NCI-H2171 treated with DMSO at 0.1 percent for 48 hours (cell line): ENCODE results near the gene SPTBN5.

Experiments
- DNase-seq: peaks from one replicate; lab custom pipeline; 2025; lab: John Stamatoyannopoulos, UW

Gene SPTBN5

DNA sequence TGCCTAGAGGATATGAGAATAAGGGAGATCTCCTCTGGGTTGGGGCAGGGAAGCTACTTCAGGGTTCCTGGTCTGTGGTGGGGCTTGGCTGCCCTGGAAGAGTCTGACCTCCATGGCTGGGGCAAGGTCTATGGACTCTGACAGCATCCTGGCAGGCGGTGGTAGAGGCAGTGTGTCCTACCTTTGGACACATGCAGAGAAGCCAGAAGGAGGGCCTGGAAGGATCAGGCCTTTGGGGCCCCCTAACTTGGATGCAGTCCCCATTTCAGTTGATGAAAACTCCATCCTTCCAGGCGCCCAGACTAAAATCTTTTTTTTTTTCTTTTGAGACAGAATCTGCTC, 10.4 kb downstream of the SPTBN5 start:
- no peak for DNase-seq

DNA sequence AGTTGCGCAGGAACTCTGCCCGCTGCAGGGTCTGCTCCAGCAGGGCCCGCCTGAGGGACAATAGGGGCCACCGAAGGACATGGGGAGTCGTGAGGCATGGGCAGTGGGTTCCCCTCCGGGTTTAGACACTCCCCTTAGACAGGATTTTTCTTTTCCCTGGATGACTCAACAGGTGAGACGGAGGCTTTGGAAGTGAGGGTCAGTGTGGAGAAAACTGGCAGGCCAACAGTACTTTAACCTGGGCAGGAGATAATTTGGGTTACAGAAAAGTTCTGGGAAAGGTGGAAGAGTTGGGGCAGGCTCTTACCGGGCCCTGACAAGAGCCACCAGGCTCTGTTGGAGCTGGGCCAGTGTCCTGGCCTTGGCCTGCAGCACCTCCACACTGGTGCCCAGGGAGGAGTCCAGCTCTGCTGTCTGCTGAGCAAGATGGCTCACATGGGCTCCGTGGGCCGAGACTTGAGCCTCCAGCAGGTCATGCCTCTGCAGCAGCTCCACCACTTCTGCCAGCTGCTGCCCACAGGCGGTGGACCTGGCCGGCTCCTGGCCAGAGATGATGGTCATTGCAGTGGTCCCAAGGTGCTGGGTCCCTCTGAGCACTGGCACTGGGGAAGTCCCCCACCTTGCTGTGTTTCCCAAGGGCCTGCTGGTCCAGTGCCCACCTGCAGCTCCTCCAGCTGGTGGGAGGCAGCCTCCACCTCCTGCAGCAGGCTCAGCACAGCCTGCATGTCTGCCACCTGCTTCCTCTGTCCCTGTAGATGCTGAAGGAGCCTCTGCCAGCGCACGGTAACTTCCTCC, 11.0 kb downstream of the SPTBN5 start:
- DNase-seq = peak; percentile 44

DNA sequence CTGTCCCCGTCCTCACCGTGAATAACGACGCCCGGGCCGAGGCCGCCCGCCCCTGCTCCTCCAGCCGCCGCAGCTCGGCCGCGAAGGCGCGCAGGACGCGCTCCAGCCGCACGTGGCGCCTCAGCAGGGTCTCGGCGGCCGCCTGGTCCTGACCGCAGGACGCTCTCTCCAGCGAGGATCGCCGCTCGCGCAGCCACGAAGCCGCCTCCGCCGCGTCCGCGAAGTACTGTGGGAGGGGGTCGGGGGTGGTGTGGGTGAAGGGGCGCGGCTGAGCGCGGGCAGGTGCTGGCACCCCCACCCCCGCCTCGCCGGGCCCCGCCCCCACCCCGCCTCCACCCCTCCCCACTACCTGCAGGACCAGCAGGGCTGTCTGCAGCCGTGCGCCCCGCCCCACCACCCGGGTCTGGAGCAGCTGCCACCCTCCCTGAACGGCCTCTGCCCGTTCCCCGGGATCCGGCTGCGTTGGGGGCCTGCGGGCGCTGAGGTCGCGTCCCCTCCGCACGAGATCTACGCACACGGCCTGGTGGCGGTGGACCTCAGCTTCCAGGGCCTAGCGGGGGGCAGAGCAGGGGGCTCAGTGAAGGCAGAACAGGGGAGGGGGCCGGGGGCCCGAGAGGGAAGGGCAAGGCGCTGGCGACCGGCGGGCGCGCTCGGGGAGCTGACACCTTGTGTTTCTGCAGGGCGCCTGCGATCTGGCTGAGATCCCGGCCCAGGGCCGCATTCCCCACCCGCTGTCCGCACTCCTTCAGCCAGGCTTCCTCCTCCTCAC, 11.7 kb downstream of the SPTBN5 start:
- peak; percentile 50 for DNase-seq

DNA sequence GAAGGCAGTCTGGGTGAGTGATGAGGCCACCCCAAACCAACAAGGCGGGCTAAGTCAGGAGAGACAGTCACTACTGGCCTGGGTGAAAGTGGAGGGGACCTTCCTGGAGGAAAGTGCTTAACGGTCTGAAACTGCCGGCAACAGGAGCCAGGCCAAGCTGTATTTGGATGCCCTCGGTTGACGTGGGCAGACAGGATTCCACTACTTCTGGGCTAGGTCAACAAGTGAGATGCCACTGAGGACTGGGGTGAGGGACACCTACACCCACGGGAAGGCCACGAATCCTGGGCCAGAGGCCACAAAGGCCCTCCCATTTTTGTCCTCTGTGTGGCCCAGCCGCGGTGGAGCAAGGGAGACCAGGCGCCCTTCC, 12.3 kb downstream of the SPTBN5 start:
- no peak for DNase-seq

DNA sequence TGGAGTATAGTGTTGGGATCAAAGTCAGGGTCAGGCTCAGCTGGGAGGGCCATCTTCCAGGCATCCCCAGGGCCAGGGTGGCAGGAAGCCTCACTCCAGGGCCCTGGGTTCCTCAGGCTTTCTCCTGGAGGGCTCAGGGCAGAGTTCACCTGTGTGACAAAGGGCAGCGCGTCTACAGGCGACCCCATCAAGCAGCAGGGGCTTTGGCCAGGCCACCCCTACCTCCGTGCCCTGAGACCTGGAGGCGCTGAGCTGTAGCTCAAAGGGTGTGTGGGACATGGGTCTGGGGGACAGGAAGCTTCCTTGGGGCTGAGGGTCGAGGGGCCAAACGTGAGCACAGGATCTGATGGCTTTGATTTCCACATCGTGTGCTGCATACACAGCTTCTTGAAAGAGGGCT, 12.8 kb downstream of the SPTBN5 start:
- DNase-seq = no peak

DNA sequence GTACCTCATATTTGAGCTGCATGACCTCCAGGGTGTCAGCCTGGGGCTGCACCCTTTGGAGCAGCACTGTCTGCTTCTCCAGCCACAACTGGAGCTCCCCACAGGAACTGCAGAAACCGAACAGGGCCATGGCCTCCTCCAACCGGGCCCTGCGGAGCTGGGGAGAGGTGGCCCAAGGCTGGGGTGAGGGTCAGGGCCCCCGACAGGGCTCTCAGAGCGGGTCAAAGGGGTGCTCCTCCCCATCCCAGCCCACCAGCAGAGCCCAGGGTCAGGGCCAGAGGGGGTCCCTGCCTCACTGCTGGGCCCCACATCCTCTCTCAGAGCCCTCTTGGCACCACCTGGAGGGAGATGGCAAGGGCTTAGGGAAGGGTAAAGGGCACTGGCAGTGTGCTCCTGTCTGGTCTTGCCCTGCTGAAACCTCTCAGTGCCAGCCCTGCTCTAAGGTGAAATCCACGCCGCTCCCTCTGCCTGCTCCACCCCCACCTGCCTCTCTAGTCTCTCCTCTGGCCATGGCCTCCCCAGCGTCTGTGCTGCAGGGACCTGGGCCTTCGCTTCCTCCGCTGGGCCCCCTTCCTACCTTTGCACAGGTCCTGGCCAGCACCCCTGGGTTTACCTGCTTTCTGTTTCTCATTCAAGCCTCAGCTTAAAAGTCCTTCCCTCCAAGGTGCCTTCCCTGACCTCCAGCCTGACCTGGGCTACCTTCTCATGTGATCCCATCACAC, 13.5 kb downstream of the SPTBN5 start:
- no peak for DNase-seq

DNA sequence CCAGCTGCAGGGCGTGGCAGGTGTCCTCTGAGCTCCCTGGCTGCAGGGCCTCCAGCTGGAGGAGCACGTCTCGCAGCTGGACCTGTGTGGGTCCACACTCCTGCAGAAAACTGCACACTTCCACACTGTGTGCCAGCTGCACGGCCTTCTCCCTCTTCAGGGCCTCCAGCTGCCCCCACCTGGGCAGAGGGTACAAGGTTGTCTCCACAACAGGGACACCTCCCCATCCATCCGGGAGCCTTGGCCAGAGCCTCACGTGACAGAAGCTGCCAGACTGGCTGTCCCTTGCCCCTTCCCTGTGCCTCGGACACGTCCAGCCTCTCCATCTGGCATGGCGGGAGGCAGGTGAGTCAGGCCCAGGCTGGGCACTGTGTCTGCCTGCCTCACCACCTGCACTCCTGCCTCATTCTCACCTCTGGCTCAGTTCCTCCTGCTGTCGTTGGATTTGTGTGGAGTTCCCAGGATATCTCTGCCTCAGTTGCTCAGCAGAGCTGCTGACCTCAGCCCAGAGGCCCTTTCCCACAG, 14.5 kb downstream of the SPTBN5 start:
- DNase-seq = no peak

DNA sequence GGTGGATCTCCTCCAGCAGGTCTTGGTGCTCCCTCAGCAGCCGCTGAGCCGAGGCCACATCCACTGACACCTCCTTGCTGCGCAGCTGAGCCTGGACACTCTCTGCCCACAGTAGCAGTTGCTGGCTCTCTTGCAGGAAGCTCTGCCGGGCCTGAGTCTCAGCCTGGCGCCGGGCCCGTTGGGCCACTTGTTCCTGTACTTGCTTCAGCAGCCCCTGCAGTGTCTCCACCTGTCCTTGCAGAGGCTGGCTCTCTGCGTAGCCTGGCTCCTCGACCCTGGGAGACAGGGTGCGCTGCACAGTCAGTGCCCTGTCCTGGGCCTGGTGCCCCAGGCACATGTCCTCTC, 15.5 kb downstream of the SPTBN5 start:
- no peak for DNase-seq

DNA sequence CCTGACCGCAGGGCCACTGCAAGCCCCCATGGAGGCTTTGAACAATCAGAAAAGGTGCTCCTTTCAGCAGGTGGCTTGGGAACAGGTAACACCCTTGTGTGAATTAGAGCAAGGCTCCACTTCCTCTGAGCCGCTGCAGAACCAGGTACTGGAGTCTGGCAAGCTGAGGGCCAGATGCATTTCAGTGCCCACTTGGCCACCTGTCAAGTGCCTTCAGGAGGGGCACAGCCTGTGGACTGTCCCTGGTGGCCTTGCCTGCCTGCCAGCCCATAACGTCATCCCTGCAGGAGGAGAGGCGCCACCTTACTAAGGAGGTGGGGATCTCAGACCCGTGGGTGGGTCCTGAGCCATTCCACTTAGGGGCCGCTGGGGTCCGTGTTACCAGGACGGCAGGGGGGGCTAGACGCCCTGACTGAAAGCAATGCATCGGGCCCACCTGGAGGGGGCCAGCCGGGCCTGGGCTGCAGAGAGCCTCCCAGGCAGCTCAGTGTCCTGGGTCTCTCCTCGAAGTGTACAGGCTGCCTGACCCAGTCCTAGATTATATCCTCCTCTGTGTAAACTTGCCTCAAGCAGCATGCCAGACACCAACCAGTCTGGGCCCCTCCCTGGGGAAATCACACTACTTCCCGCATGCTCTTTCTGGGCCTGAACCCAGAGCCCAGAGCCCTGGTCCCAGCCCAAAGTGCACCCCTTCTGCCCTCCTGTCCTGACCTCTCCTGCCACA, 16.1 kb downstream of the SPTBN5 start:
- no peak for DNase-seq

DNA sequence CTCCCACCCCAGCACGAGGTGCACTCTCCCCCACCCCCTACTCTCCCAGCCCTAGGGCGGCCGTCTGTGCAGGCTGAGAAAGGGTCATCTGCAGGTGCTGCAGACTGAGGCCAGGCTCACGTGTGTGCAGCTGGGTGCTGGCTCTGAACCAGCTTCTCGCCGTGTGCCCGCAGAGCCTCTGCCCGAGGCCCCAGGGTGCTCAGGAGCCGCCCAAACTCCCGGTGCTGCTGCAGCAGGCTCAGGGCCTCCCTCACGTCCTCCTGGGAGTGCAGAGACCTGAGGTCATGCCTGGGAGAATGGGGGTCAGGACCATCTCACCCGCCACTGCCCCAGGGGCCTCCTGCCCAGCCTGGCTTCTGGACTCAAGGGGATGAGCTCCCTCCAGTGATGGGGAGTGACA, 17.2 kb downstream of the SPTBN5 start:
- no peak for DNase-seq

DNA sequence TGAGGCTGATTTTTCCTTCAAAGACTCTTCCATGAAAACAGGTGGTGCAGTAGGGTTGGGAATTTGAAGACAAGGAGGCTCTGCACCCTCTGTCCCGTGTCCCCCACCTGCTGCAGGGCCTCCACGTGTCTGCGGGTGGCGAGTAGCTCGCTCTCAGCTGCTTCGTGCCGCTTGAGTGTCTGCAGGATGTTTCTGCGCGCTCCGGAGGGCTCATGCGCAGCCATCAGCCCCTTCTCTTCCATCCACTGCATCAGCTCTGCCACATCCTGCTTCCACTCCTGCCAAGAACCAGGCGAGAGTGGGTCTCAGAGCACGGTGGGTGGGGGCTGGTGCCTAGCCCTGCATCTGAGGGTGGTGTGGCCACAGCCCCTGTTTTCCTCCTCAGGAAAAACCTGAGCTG, 17.8 kb downstream of the SPTBN5 start:
- DNase-seq = no peak

DNA sequence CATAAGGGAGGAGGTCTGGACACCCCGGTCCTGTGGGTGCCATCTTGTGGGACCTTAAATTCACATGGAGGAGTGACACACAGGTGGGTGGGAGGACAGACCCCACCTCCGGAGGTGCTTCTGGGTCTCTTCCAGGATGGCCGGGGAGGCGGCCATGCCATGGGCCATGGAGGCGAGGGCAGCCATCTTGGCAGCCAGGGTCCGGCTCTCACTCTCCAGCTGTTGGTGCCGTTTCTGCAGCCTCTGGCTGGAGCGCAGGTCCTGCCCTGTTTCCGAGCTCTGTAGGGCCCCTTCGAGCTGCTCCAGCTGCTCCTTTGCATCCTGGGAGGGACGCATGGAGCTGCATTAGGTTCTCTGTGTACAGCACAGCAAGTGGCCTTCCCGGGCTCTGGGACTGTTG, 19.1 kb downstream of the SPTBN5 start:
- no peak for DNase-seq

DNA sequence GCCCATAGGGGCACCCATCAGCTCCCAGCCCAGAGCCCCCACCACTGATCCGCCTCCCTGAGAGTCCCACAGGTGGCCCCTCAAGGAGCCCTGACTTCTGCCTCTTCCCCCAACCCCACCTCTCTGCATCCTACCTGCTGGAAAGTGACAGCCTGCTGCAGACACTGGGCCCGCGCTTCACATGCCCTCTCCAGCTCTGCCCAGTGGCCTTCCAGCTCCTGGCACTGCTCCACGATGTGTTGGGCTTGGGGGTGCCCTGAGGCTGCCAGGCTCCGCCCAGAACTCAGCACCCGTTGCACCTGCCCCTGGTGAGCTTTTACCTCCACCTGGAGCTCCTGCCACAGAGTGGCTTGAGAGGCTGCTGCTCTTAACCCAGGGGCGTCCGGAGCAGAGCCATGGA, 20.1 kb downstream of the SPTBN5 start:
- DNase-seq = no peak

DNA sequence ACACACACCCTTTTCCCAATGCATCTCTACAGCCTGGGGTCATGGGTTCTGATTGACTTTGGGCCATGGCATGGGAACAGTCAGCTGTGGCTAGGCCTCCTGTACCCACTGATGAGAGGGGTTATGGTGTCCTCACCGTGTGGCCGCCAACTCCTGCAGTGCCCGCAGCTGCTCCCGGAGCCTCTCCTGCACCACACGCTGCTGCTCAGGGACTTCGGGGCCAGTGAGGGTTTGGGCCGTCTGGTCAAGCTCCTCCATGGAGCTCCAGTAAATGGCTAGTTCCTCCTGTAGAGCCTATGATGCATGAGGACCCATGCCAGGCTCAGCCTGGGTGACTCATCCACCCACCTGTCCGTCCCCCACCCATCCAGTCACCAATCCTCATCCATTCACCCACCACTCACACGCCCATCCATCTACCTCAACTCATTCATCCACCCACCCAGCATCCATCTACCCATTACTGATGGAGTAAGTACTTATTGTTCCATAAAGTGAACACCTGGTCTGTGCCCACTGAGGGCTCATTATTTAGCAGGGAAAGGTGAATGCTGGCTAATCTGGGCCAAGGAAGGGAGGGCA, 21.6 kb downstream of the SPTBN5 start:
- DNase-seq = no peak

DNA sequence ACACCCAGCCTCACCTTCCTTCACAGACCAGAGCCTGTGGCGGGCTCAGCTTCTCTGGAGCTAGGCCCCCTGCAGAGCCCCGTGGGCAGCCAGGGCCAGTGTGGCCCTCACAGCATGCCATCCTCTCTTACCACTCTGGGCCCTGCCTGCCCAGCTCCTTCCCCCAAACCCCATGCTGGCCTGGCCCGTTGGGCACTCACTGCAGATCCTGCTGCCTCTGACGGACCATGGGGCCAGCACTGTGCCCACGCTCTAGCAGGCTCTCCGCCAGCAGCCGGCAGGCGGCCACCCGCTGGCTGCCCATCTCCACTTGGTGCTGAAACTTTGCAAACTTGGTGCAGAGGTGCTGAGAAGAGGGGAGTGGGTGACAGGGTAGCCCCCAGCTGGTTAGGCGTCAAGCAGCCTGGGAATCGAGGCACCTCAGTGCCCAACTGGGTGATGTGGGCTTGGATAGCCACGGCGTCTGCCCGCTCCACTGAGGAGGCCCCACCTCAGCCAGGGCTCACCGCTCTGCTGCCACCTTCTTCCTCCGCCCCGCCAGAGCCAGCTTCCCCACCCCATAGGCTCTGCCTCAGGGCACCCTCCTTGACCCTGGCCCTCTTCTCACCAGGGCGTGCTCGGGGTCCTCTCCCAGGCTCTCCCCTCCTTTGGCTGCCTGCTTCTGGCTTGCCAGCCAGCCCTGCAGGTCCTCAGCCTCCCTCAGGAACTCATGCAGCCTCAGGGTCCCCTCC, 22.5 kb downstream of the SPTBN5 start:
- DNase-seq = no peak

DNA sequence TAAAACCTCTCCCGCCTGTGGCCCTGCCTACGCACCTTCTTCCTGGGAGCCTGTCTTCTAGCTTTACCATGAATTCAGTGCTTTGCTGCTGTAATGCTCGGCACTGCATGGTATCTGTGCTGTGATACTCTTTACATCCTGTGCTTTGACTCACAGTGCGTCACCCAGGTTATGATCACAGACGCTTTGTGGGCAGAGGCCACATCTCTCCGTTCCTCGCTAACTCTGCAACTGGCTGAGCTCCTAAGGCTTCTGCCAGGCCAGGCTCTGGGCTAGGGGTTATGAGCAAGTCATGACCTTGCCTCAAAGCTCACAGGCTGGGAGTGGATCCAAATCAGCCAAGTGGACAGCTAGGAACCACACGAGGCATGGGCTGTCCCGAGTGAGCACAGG, 23.2 kb downstream of the SPTBN5 start:
- DNase-seq = no peak

DNA sequence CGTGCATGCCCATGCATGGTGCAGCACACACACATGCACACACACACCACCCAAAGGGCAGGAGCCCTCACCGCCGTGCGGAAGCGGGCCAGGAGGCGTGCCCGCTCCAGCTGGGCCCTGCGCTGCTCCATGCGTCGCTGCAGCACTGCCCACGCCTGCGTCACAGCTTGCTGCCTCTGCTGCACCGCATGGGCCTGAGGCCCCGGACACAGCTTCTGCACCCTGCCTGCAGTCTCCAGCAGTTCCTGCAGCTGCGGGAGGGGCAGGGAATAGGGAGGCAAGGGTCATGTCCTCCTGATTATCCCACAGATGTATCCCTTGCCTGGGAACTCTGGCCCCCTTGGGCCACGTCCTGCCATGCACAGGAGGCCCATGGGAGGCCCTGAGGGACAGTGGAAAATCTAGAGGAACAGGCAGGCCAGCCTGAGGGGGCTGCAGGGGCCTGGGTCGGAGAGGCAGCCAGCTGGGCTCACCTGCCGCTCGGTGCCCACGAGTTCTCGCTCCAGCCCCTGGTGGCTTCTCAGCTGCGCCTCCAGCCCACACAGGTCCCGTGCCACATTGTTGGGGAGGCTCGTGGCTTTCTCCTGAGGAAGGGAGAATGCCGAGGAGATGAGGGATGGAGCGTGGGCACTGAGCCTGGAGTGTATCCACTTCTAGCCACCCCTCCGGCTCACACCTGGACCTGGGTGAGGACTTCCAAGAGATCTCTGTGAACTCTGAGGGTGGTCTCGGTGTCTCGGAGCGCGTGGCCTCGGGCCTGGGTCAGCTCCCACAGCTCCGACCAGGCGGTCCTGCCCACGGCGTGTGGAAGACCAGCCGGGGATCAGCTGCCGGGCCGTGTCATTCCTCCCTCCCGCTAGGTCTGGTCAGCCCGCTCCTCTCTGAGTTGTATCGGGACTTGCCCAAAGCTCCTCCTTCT, 23.8 kb downstream of the SPTBN5 start:
- no peak for DNase-seq

DNA sequence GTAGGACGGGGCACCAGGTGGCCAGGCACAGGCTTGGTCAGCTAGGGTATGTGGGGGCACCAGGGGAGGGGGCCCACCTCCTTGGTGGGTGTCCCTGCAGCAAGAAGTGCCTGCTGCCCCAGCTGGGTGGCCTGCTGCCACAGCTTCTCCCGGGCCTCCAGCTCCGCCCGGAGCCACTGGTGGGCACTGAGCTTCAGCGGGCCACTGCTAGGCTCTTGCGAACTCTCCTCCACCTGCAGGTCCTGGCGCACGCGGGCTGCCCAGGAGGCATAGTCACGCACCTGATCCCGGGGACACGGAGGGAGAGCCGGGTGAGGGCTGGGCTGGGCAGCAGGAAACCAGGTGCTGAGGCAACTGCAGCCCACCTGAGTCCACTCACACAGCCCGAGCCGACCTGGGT, 25.5 kb downstream of the SPTBN5 start:
- no peak for DNase-seq

DNA sequence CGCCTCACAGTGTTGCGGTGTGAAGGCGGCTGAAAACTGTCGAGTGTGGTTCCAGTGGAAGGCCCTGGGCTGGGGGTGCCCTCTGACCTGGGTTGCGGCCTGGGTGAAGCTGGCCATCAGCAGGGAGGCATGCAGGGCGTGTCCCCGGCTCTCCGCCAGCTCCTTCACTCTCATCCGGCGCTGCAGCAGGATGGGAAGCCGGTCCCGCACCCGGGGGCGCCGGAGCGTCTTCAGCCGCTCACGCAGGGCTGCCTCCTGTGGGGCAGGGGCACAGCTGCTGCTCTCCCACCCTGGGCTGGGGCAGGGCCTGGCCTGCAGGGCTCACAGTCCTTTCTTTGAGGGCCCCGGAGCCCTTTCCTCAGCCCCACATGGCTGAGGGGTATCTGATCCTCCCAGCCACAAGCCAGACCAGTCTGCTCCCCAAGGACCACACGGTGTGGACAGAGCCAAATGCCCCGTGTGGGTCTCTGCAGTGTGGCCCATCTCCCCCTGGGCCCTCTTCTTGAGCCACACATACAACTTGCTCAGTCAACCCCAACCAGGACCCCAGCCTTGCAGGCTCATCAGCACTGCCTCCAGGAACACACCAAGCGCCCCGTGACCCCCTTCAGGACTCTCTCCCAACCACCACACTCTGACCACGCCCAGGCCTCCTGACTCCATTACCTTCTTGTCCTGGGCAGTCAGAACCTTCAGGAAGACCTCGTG, 26.8 kb downstream of the SPTBN5 start:
- DNase-seq = no peak
